ENCODE measurements around the gene ST8SIA6.
"Not testable (repeated sequence)": the region's sequence is repeated elsewhere in the genome, so short reads cannot be mapped to it uniquely, and the experiment has no call there.

Gene ST8SIA6

GRCh38 chr10:17425584-17426262 is 28.7 kb downstream of the ST8SIA6 start:
- no peak for DNase-seq

GRCh38 chr10:17423632-17424186 is 30.7 kb downstream of the ST8SIA6 start:
- DNase-seq = no peak

DNA sequence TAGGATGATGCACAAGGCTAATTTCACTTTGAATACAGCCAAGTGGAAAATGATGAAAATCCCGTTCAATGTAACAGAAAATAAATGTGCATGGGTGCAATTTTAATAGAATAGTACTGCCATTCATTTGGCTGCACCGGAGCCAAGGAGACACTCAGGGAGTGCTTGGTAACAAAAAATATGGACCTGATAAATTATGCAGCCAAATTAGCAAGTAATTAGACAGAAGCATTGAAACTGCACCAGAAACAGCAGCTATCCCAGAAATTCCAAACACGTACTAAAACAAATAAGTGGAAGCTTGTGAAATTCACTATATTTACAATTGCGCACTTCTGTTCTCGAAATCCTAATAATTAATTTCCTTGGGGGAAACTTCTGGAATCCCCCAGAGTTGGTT is 31.5 kb downstream of the ST8SIA6 start:
- no peak for DNase-seq

GRCh38 chr10:17418249-17418648 is 36.1 kb downstream of the ST8SIA6 start:
- DNase-seq = no peak

DNA sequence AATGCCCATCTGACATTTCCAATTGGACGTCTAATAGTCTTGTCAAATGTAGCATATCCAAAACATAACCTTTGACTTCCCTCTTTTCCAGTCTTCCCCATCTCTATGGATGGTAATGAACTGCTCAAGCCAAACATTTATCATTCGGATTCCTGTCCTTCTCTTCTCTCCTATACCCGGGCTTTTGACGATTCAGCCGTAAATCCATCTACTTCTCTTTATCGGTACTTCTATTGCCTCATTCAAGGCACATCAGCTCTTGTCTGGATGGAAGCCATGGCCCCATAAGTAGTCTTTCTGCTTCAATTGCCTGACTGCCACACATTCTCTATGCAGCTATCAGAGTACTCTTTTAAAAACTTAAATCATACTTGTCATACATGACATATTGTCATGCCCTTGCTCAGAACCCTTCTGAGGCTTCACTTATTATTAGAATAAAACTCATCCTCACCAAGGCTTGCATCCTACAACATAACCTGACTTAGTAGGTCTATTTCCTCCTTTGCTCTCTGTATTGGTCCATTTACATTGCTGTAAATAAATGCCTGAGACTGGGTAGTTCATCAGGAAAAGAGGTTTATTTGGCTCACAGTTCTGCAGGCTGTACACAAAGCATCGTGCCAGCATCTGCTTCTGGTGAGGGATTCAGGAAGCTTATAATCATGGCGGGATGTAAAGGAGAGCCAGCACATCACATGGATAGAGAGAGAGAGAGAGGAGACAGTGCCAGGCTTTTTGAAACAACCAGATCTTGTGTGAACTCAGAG is 37.8 kb downstream of the ST8SIA6 start:
- DNase-seq = no peak

DNA sequence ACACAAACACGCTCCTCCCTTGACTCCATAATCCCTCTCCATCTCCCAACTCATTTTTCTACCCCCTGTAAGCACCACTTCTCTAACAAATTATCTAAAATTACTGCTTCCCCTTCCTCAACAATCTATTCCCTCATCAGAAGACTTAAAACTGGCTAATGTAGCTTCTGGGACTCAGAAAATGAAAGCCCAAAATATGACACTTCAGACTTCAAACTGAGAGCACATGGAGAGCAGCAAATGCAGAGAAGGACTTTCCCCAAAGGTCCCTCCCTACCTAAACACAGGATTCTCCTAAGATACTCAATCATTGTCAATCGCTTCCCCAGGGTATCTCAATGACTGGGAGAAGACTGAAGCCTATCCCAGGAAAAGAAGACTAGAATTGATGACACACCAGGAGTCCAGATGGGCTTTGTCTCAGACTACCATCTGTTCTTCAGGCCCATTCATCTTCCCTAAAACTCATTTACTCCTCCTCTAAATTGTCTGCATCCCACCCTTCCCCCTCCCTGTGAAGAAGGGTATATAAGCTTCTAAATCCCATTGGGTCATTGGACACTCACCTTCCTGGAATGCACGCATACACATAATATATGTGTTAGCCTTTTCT is 39.2 kb downstream of the ST8SIA6 start:
- DNase-seq = no peak

DNA sequence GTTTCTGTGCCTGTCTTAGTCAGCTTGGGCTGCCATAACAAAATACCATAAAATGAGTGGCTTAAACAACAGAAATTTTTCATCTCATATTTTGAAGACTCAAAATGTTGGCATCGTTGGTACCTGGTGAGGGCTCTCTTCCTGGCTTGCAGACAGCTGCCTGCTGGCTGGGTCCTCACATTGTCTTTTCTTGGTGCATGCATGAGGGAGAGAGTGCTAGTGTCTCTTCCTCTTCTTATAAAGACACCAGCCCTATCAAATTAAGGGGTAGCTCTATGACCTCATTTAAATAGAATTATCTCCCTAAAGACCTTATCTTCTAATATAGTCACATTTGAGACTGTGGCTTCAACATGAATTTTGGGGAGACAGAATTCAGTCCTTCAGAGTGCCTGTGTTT is 39.9 kb downstream of the ST8SIA6 start:
- no peak for DNase-seq

GRCh38 chr10:17413876-17414275 is 40.5 kb downstream of the ST8SIA6 start:
- DNase-seq = no peak

GRCh38 chr10:17412323-17412722 is 42.1 kb downstream of the ST8SIA6 start:
- DNase-seq = no peak

DNA sequence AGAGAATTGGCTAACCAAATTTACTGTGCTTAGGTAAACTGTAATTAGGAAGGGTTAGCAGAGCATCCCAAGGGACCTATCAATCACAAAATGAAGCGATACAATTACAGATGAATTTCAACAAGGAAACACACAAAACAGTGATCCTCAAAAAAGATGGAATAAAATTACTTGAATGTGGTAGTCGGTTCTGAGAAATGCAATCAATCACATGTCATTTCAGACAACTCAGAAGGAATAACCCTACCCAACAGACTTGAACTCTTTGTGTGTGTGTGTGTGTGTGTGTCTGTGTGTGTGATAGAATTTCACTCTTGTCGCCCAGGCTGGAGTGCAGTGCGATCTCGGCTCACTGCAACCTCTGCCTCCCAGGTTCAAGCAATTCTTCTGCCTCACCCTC is 43.5 kb downstream of the ST8SIA6 start:
- DNase-seq = no peak

DNA sequence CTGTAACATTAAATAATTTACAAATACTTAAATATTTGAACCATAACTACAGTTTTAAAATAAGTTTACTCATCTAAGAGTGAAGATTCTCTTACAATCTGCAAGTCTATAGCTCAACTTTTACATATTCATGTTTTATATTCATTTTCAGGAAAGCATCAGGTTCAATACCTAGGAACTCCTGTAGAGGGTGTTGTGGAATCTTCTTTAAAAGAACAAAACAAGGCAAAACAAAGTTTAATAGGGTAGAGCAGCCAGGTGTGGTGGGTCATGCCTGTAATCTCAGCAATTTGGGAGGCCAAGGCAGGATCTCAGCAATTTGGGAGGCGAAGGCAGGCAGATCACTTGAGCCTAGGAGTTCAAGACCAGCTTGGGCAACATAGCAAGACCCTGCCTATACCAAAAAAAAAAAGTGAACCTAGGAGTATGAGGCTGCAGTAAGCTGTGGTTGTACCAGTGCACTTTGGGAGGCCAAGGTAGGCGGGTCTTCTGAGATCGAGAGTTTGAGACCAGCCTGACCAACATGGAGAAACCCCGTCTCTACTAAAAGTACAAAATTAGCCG is 45.1 kb downstream of the ST8SIA6 start:
- no peak for DNase-seq

- DNase-seq = no peak
Measured at GRCh38 chr10:17407047-17407446, 47.3 kb downstream of the ST8SIA6 start.

DNA sequence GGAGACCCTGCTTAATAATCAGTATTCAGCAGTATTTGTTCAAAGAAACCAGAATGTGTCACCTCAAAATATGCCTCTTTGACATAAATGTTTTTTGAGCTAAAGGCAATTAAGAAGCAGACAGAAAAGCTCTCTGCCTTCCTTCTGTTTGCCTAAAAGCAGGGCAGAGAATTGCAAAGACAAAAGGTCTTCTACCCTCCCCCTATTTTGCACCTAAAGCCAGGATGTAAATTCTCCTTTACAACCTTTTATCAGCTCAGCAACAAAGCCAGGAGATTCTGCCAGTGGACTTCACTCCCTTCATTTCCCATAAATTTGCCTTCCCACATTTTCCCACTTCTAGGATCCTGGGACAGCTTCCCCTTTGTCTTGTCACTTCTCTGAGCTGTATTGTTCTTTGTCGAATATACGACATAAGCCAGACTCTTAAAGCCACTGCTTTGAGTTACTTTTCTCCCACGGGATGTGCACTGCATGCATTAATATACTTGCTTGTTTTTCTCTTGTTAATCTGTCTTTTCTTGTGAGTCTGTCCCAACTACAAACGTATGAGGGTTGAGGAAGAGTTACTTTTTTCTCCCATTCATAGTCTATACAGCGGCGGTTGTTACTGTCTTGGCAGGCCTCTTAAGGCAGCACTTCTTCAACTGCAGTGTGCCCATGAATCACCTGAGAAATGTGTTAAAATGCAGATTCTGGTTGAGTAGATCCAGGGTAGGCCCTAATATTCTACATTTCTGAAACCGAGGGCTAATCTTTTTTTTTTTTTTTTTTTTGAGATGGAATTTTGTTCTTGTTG is 48.2 kb downstream of the ST8SIA6 start:
- DNase-seq = no peak

DNA sequence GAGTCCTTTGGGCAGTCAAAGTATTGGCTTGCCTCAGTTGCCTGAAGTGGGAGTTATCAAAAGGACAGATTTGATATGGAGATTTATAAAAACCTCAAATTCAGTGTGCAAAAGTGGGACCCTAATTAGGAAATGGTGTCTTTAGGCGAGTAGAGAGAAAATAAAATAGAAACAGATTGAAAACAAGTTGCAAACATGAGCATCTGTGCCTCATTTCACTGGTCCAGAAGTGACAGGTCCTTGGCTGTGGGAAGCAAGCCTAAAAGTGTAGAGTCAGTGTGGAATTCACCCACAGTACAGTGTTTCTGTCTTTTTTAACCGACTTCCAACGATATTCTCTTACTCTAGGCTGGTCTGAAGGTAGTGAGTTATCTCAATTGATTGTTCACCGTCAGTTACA is 51.2 kb downstream of the ST8SIA6 start:
- DNase-seq = no peak

DNA sequence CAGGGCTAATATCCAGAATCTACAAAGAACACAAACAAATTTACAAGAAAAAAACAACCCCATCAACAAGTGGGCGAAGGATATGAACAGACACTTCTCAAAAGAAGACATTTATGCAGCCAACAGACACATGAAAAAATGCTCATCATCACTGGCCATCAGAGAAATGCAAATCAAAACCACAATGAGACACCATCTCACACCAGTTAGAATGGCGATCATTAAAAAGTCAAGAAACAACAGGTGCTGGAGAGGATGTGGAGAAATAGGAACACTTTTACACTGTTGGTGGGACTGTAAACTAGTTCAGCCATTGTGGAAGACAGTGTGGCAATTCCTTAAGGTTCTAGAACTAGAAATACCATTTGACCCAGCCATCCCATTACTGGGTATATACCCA is 52.4 kb downstream of the ST8SIA6 start:
- not testable (repeated sequence) for DNase-seq

DNA sequence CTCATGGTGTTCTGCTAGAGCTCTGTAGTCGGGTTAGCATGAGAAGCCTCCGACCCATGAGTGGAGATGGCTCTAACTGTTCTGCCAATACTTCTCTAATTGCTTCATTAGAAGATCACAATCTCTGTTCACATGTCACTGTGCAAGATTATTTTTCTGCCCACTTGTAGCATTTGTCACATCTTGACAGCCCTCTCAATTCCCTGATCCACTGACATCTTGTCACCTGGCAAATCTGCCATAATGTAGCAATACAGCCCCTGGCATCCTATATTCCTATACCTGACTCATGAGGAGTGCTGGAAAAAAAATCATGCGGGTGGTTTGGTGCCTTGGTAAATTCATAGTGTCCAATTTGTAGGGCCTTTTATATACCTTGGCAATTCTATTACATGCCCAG is 58.4 kb downstream of the ST8SIA6 start:
- no peak for DNase-seq

DNA sequence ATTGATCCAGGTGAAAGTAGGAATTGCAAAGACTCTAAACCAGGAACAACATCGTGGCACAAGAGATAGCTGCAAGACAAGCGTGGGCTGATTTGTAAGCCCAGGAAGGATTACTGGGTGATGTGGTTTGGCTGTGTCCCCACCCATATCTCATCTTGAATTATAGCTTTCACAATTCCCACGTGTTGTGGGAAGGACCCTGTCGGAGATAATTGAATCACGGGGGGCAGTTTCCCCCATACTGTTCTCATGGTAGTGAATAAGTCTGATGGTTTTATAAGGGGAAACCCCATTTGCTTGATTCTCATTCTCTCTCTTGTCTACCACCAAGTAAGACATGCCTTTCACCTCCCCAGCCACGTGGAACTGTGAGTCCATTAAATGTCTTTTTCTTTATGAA is 59.5 kb downstream of the ST8SIA6 start:
- no peak for DNase-seq

DNA sequence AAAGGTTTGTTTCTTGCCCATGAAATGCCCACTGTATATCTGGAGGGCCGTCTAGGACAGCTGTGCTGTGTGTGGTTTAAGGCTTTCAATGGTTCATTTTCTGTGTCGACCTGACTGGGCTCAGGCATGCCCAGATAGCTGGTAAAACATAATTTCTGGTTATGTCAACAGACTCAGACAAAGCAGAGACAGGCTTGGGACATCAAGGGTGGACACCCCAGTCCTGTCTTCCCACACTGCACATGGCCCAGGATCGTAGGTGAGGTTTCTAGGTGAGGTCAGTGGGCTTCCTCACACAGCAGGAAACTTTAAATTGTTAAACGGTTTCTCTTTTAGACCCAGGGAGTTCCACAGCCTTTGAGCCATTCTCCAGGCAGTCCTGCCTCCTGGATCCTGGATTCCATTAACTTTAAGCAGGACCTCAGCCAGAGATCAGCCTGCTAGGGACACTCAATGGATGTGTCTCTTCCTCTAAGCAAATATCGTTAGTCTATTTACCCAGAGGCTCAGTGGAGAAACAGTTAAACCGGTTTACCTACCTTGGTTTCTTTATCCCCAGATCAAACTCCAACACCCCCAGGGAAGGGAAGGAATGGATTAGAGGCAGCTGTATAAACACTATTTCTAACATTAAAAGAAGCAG is 66.4 kb downstream of the ST8SIA6 start:
- peak; percentile 37 for DNase-seq

DNA sequence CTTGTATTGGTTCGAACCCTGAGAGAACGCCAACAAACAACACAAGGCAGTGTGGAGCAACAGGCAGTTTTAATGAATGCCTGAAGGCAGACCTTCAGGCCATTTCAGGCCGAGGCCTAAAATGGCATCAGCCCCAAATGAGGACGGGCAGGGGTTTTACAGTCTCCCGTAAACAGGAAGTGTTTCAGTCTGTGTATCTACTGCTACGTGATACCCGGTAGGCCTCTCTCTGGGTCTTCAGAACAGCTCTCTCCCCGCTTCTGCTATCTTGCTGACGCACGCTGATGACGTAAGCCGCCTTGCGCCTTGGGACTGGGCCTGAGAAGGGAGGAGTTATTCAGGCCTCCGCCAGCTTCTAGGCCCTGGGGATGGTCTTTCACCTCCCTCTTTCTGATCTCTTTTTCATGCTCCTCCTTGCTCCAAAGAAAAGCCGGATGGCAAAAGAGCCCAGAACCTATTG is 67.7 kb downstream of the ST8SIA6 start:
- no peak for DNase-seq

- DNase-seq = no peak
Measured at GRCh38 chr10:17386021-17386420, 68.4 kb downstream of the ST8SIA6 start.

GRCh38 chr10:17385066-17385465 is 69.3 kb downstream of the ST8SIA6 start:
- DNase-seq = no peak
